Sigmoid colon (tissue), 7 donors: Measurements from ENCODE around the gene SLC17A2. TPM values are rescaled to one million over a fixed set of nuclear protein-coding genes. Genes with fewer than 3 reads are reported as not detected.

Source experiments
- DNase-seq: peaks from one replicate; pipeline ENCODE4 v3.0.0-alpha.2; 2019
- H3K27ac ChIP-seq, 4 donors: fragments of 200-600 bp; sonication (generic); one replicate each; pipeline ENCODE4 v1.5.1; 2016 to 2019; ENCODE audit warnings: mild to moderate bottlenecking in 1 of 4
- H3K27me3 ChIP-seq, 3 donors: fragments of 200-600 bp; sonication (generic); one replicate each; pipeline ENCODE4 v1.5.1; 2019; ENCODE audit warnings: mild to moderate bottlenecking in 1 of 3
- H3K36me3 ChIP-seq, 4 donors: fragments of 200-600 bp; sonication (generic); one replicate each; pipeline ENCODE4 v1.5.1; 2016 to 2019
- H3K4me1 ChIP-seq, 4 donors: fragments of 200-600 bp; sonication (generic); one replicate each; pipeline ENCODE4 v1.5.1; 2017 to 2019
- H3K4me3 ChIP-seq, 4 donors: fragments of 200-600 bp; sonication (generic); one replicate each; pipeline ENCODE4 v1.5.1; 2017 to 2019; ENCODE audit warnings: mild to moderate bottlenecking in 2 of 4, moderate library complexity in 1 of 4
- H3K9me3 ChIP-seq, 4 donors: fragments of 200-600 bp in 3 of 4; sonication (generic) in 3 of 4; one replicate each; pipeline versions ENCODE4 v1.5.1 to v1.6.1; 2013 to 2019
- EP300 ChIP-seq, 4 donors: sonication (generic); formaldehyde crosslinking; IDR thresholded peaks; one replicate each; pipeline ENCODE4 v1.6.1; 2017; ENCODE audit warnings: antibody characterized with exemption in 4 of 4
- POLR2A ChIP-seq, 2 donors: fragments of 450-650 bp; IDR thresholded peaks; one replicate each; pipeline ENCODE4 v1.6.1; 2016; ENCODE audit warnings: antibody characterized with exemption in 2 of 2, mild to moderate bottlenecking in 2 of 2, moderate library complexity in 2 of 2
- POLR2AphosphoS5 ChIP-seq, 4 donors: sonication (generic); formaldehyde crosslinking; IDR thresholded peaks; one replicate each; pipeline ENCODE4 v1.6.1; 2017; ENCODE audit warnings: antibody characterized with exemption in 4 of 4
- WGBS, 2 donors: extraction: QIAGEN DNeasy Blood & Tissue Kit; methylation state at CpG; one replicate each; pipeline ENCODE4 v1.1.7; 2013; 5-methylcytosine and 5-hydroxymethylcytosine counted together
- intact Hi-C: fragments of 100-400 bp; cut with DNase I; formaldehyde crosslinking; loops from one replicate; pipeline ENCODE4 v1.15.1; 2023
- polyA plus RNA-seq, 3 donors: library from polyadenylated mRNA; stranded (reverse); fragments of 200-250 nt; gene quantifications; one replicate each; pipeline ENCODE4 v1.2.3, GENCODE V29; 2013
- total RNA-seq, 4 donors: library from RNA; depleted of rRNA; stranded (reverse); fragments of >200 nt; gene quantifications; one replicate each; pipeline ENCODE4 v1.1.0, GENCODE V29; 2016
- TF ChIP-seq, protein P1 (sequence below), 4 experiments: fragments of 450-650 bp in 3 of 4; fragments of 200-600 bp in 1 of 4; IDR thresholded peaks; one replicate each; pipeline ENCODE4 v1.5.1; 2016 to 2019; ENCODE audit warnings: antibody characterized with exemption in 4 of 4, mild to moderate bottlenecking in 3 of 4, moderate library complexity in 2 of 4
- donor health status: healthy with polysubstance abuse.
- donor health status: Bipolar disorder and iron deficiency.
- donor health status: healthy.

The SLC17A2 gene
- total and polyA plus RNA-seq, 7 donors = not detected

DNA sequence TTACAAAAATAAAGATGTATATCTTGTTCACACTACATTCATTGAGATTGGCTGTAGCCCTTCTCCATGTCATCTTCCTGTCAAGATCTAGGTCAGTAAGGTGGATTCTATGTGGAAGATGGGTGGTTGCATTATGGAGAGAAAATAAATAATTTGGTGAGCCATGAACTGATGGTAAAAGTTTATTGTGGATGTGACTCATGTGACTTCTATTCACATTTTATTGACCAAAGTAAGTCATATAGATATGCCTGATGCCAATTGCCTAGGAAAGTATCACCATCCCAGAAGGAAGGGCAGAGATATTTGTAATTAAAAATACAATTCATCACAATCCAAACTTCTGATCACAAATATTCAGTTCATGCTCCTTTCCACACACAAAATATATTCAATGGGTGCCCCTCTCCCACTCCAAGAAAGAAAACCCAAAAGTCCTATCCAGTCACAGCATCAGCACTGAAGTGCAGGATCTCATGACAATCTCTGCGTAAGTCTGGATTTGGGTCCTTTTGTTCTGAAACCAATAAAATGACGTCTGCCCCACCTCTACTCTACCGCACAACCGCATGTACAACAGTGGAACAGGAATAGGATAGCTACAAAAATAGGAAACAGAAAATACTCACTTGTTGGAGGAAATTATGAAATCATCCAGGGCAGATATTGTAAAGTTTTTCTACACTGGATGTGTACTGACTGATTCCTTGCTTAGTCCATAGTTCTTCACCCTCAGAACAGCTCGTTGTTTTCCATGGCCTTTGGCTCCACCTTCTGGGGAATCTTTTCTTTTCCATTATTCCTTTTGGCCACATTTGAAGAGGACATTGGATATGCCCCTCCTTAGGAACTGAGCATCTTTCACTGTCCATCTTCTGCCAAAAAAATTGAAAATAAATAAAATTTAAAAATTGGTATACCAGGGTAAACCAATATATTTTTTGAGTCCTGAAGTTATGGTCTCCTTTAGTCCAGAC lies 40.3 kb downstream of the SLC17A2 start:
- no peak overlapping the region for H3K4me3 ChIP-seq
- H3K4me1 ChIP-seq = no peaks in the 10 kb centered on the region
- DNase-seq = no peak
- H3K36me3 ChIP-seq = no peaks in the 10 kb centered on the region
- intact Hi-C loops = loop anchor here (10.0 kb wide), 1 partner anchor 105 kb away; no protein-coding TSS in a partner anchor
- 19 to 58% methylated on average over 5 of the region's 5 CpGs for WGBS, 2 donors
- no peaks in the 10 kb centered on the region for H3K27me3 ChIP-seq
- TF ChIP-seq POLR2AphosphoS5 (IDR thresholded peaks at IDR 0.05) (no peak), POLR2A (IDR thresholded peaks at IDR 0.05) (no peak)
- TF ChIP-seq, protein P1, sequence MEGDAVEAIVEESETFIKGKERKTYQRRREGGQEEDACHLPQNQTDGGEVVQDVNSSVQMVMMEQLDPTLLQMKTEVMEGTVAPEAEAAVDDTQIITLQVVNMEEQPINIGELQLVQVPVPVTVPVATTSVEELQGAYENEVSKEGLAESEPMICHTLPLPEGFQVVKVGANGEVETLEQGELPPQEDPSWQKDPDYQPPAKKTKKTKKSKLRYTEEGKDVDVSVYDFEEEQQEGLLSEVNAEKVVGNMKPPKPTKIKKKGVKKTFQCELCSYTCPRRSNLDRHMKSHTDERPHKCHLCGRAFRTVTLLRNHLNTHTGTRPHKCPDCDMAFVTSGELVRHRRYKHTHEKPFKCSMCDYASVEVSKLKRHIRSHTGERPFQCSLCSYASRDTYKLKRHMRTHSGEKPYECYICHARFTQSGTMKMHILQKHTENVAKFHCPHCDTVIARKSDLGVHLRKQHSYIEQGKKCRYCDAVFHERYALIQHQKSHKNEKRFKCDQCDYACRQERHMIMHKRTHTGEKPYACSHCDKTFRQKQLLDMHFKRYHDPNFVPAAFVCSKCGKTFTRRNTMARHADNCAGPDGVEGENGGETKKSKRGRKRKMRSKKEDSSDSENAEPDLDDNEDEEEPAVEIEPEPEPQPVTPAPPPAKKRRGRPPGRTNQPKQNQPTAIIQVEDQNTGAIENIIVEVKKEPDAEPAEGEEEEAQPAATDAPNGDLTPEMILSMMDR (IDR thresholded peaks at IDR 0.05) = peak in 2 of 4 experiments; percentile 14 to 31
- H3K27ac ChIP-seq = no peak overlapping the region
- H3K9me3 ChIP-seq = no peaks in the 10 kb centered on the region

DNA sequence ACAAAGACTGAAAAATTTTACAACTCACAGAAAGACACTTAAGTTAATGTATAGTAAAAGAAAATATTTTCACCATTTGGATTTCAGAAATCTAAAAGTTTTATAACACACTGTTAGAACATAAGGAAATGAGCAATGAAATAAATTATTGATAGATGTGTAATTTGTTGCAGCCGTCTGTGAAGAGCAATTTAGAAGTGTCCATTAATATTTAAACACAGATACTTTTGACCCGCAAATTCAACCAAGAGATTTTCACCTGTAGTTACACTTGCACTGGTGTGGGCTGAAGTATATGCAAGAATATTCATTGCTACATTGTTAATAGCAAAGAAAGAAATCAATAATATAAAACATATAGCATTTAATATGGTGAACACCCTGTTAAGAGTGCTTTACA lies 41.9 kb downstream of the SLC17A2 start:
- intact Hi-C loops = no loop called here
- Histone ChIP-seq H3K36me3 (no peaks in the 10 kb centered on the region), H3K27ac (no peak overlapping the region), H3K9me3 (no peaks in the 10 kb centered on the region), H3K4me1 (no peaks in the 10 kb centered on the region), H3K4me3 (no peak overlapping the region), H3K27me3 (no peaks in the 10 kb centered on the region)
- DNase-seq = no peak
- TF ChIP-seq EP300 (IDR thresholded peaks at IDR 0.05) (no peak), POLR2A (IDR thresholded peaks at IDR 0.05) (no peak), POLR2AphosphoS5 (IDR thresholded peaks at IDR 0.05) (no peak)
- TF ChIP-seq, protein P1 (IDR thresholded peaks at IDR 0.05) = no peak
- WGBS, 2 donors = 67 to 83% methylated on average over 2 of the region's 2 CpGs

GRCh38 chr6:25886066-25886465 lies 44.4 kb downstream of the SLC17A2 start:
- Histone ChIP-seq H3K9me3 (no peaks in the 10 kb centered on the region), H3K4me1 (peaks cover 0 to 5% (median 0%) of the 10 kb centered on the region in 4 donors), H3K4me3 (no peak overlapping the region), H3K36me3 (no peaks in the 10 kb centered on the region), H3K27ac (no peak overlapping the region), H3K27me3 (peaks cover 0 to 3% (median 0%) of the 10 kb centered on the region in 3 donors)
- intact Hi-C loops = no loop called here
- no peak for TF ChIP-seq POLR2AphosphoS5 (IDR thresholded peaks at IDR 0.05)
- TF ChIP-seq, protein P1 (IDR thresholded peaks at IDR 0.05) = no peak
- no peak for TF ChIP-seq POLR2A (IDR thresholded peaks at IDR 0.05)
- no peak for TF ChIP-seq EP300 (IDR thresholded peaks at IDR 0.05)
- DNase-seq = no peak
- 93 to 95% methylated on average over 2 of the region's 2 CpGs for WGBS, 2 donors

- 56 to 71% methylated on average over 2 of the region's 2 CpGs for WGBS, 2 donors
- no peak for DNase-seq
- no peak for TF ChIP-seq POLR2A (IDR thresholded peaks at IDR 0.05)
- no peak for TF ChIP-seq POLR2AphosphoS5 (IDR thresholded peaks at IDR 0.05)
- no peak for TF ChIP-seq EP300 (IDR thresholded peaks at IDR 0.05)
- TF ChIP-seq, protein P1 (IDR thresholded peaks at IDR 0.05) = no peak
- H3K4me1 ChIP-seq = peaks cover 0 to 5% (median 0%) of the 10 kb centered on the region in 4 donors
- H3K9me3 ChIP-seq = no peaks in the 10 kb centered on the region
- H3K27ac ChIP-seq = no peak overlapping the region
- H3K27me3 ChIP-seq = peaks cover 0 to 3% (median 0%) of the 10 kb centered on the region in 3 donors
- no peaks in the 10 kb centered on the region for H3K36me3 ChIP-seq
- intact Hi-C loops = no loop called here
- H3K4me3 ChIP-seq = no peak overlapping the region
These were observed 46.5 kb downstream of the SLC17A2 start for GRCh38 chr6:25883991-25884390.
